Activated CD4-positive, alpha-beta T cell treated with anti-CD3 and anti-CD28 coated beads, Interleukin-2, amount 50 U/mL, for 1 hour (primary cell): ENCODE data around the gene PRKG1.
"Not testable (repeated sequence)": the region's sequence is repeated elsewhere in the genome, so short reads cannot be mapped to it uniquely, and the experiment has no call there.

ENCODE experiments used
- DNase-seq: peaks from one replicate; pipeline ENCODE4 v3.0.0-alpha.2; 2020

The PRKG1 gene

GRCh38 chr10:51669041-51669440 lies 594.8 kb downstream of the PRKG1 start:
- no peak for DNase-seq

DNA sequence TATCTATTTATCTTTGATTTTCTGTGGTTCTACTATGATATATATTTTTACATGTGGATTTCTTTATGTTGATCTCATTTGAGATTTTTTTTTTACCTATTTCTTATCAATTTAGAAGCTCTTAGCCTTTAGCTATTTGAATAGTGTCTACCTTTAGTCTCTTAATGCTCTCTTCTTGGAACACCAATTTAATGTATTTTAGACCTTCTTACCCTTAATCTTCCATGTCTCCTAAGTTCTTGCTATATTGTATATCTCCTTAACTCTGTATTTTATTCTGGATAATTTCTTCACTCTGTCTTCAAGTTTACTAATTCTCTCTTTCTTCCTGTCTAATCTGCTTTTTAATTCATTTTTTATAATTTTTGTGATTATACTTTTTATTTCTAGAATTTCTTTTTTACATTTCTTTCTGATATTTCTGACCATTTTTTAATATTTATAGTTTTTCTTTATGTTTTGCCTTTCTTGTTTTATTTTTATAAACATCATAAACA lies 597.8 kb downstream of the PRKG1 start:
- no peak for DNase-seq

DNA sequence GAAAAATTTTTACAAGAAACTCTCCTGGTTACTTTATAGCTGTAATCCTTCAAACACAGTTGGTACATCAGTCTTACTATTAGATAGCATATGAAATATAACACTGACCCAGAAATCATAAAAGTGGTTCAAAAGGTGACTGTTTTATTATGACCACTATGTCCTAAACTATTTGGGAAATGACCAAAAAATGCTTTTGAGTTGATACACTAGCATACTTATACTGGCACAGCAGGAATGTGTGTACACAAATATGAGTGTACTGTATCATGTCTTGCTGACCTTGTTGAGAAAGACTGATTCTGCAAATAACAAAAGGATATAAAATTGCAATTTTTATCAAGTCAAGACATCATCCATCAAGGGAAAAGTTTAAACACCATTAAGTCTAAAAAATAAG lies 600.8 kb downstream of the PRKG1 start:
- no peak for DNase-seq

GRCh38 chr10:51679841-51680240 lies 605.6 kb downstream of the PRKG1 start:
- DNase-seq, result no peak

DNA sequence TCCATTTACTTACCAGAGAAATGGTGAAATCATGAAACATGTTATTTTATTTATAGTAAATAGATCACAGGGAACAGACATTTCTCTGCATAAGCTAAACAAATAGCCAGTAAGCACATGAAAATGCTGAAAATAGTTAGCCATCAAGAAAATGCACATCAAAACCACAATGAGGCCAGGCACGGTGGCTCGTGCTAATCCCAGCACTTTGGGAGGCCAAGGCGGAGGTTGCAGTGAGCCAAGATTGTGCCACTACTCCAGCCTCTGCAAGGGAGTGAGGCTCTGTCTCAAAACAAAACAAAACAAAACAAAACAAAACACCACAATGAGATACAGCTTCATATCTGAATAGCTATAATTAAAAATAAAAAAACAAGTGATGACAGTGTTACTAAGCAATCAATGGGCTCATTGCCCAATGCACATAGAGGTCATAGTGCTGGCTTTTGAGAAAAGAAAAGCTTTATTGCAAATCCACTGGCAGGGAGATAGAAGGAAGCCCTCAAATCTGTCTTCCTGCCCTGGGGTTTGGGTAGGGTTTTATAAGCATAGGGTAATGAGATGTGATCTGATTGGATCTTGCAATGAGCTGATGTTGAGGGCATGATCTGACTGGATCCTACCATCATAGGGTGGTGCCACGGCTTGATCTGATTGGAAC lies 608.9 kb downstream of the PRKG1 start:
- DNase-seq, result no peak

GRCh38 chr10:51685768-51686167 lies 611.5 kb downstream of the PRKG1 start:
- no peak for DNase-seq

GRCh38 chr10:51687296-51687695 lies 613.0 kb downstream of the PRKG1 start:
- no peak for DNase-seq

DNA sequence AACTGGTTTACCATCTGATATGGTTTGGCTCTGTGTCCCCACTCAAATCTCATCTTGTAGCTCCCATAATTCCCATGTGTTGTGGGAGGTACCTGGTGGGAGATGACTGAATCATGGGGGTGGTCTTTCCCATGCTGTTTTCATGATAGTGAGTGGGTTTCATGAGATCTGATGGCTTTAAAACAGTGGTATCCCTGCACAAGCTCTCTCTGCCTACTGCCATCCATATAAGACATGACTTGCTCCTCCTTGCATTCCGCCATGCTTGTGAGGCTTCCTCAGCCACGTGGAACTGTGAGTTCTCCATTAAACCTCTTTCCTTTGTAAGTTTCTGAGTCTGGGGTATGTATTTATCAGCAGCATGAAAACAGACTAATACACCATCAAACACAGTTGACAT lies 614.5 kb downstream of the PRKG1 start:
- DNase-seq, result not testable (repeated sequence)

DNA sequence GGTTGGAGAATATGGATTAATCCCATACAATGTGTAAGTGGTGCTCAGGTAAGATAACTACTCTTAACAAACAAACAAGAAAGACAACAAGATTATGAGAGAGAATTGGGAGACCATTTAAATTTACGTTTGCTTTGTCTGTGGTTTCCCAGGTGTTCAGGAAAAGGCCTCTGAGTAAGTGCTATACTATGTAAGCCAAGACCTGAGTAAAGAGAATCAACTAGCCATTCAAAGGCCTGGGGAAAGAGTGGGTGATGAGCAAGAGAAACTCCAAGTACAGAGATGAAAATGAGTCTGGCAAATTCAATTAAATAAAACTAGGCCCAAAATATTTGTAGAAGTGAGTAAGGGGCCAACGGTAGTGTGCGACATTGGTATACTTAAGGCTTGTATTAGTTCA lies 615.2 kb downstream of the PRKG1 start:
- DNase-seq, result no peak

- DNase-seq, result no peak
Measured at GRCh38 chr10:51691135-51691534, 616.8 kb downstream of the PRKG1 start.

GRCh38 chr10:51694086-51694768 lies 619.9 kb downstream of the PRKG1 start:
- DNase-seq, result no peak

GRCh38 chr10:51696251-51696650 lies 622.0 kb downstream of the PRKG1 start:
- DNase-seq, result no peak

- DNase-seq, result no peak
Measured at GRCh38 chr10:51698473-51699063, 624.3 kb downstream of the PRKG1 start.

GRCh38 chr10:51699145-51699474 lies 624.8 kb downstream of the PRKG1 start:
- DNase-seq, result no peak

DNA sequence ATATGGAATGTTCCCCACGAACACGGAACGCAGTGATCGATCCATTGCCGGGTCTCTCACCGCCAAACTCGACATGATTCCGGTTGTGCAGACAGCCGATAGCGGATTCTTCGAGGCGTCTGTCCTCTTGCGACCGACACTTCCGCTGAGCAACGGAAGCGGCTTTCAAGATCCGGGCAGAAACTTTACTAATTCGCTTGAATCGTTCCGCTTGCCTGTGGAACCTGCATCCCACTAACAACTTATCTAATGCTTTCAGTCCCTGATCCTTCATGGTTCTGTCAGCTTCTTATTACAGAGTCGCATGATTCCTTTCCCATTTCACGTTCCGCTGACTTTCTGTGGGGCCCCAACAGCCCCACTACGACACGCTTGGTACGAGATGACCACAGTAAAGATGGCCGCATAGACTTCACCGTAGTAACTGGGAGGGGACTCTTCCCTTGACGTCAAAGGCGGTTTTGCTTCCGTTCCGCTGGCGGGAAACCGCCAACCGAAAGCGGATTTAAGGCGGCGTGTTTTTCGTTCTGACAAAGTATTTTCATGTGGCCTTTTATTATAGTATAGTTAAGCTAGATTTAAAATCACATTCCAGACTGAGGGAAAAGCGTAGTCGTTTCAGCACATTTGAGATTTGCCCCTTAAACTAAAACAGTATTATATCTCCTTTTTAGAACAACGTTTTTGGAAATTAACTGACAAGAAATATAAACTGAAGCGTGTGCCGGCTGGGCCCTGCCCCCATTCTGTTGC lies 625.4 kb downstream of the PRKG1 start, which contains the start of gene CSTF2T:
CSTF2T (minus strand) TSS at position 121 of the 753 bp plus-strand sequence; CDS start at position 75, 46 bp downstream.
- DNase-seq, result peak; percentile 86

- no peak for DNase-seq
Measured at GRCh38 chr10:51700228-51700817, 626.0 kb downstream of the PRKG1 start.

GRCh38 chr10:51705774-51706173 lies 631.5 kb downstream of the PRKG1 start:
- DNase-seq, result no peak

GRCh38 chr10:51706225-51706624 lies 631.9 kb downstream of the PRKG1 start:
- DNase-seq, result no peak

GRCh38 chr10:51707392-51707791 lies 633.1 kb downstream of the PRKG1 start:
- no peak for DNase-seq

DNA sequence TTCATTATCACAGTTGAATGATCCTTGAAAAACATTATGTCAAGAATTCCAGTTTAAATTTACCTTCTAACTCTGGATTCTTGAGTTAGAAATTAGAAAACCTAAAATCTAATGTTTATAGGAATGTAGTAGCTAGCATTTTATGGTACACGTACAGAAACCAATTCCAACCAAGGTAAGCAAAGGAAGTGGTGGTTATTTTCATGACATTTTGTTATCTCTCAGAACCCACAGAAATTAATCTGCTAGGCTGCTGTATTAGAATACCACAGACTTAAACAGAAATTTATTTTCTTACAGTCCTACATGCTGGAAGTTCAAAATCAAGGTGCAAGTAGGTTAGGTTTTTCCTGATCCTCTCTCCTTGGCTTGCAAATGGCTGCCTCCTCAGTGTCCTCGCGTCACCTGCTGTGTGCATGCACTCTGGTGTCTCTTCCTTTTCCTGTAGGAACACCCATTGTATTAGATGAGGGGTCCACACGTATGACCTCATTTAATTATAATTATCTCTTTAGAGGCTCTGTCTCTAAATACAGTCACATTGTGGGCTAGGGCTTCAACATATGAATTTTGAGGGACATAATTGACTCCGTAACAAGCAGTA lies 633.6 kb downstream of the PRKG1 start:
- DNase-seq, result no peak

- DNase-seq, result no peak
Measured at GRCh38 chr10:51708609-51709008, 634.3 kb downstream of the PRKG1 start.

DNA sequence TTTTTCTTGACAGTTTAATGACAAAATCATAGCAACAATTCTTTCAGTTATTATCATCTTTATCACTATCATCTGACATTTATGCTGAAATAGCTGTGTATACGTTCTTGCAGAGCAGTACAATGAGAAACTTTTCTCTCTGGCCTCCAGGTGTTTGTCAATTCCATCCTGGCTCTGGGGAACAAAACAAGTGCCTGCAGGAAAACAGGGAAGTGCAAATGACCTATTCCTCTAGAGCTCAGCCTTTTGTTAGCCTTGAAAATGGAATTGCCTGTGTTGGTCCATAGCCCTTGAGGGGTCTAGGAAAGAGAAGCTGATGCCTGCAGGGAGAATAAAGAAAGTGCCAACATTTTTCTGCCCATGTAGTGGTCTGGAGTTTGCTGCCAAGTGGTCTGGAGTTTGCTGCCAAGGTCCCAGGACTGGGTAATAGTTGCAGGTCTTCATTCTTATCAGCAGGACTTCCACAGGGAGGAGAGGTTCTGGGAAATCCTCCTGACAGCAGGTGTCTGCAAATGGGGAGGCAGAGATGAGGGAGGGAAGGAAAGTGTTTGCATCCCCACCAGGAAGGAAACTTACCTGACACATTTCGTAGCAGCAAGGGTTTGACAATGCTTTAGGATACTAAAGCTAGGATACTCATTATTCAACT lies 635.2 kb downstream of the PRKG1 start:
- no peak for DNase-seq
